GM12878 (cell line): ENCODE results near the gene HSD17B12. TPM values are rescaled to one million over a fixed set of nuclear protein-coding genes. Genes with fewer than 3 reads are reported as not detected.

Experiments
- ATAC-seq: fragments of 200-7000 bp; cut with Tn5 transposase; 3 replicates; pipeline ENCODE4 v1.9.1; 2020; ENCODE audit warnings: mild to moderate bottlenecking, moderate library complexity
- BruUV-seq: library from RNA; stranded (reverse); fragments of 400-500 nt; replicated peaks from 2 replicates; lab custom pipeline; 2021; lab: Mats Ljungman, UMichigan
- CTCF ChIA-PET: fragments of 300-600 bp; sonication (Branson Sonifier 250); formaldehyde crosslinking; extraction: SDS; loops from one replicate; lab custom pipeline; 2021; ENCODE audit warnings: inconsistent platforms; lab: Yijun Ruan, JAX
- POLR2A ChIA-PET: fragments of 350-600 bp; formaldehyde crosslinking; extraction: SDS; loops from one replicate; lab custom pipeline; 2021; ENCODE audit warnings: inconsistent platforms; lab: Charles Lee
- RAD21 ChIA-PET: fragments of 300-600 bp; sonication (Branson Sonifier 250); formaldehyde crosslinking; loops from one replicate; lab custom pipeline; 2023; ENCODE audit warnings: antibody characterized with exemption; ENCODE audit not compliant: unreplicated experiment; lab: Charles Lee
- SMC1A ChIA-PET: fragments of 300-600 bp; sonication (Branson Sonifier 250); formaldehyde crosslinking; loops from one replicate; lab custom pipeline; 2023; ENCODE audit not compliant: unreplicated experiment, uncharacterized antibody; lab: Charles Lee
- DNase-seq: peaks from one replicate; pipeline ENCODE4 v3.0.0-alpha.2; 2011; ENCODE audit warnings: low read depth, low spot score
- FAIRE-seq: peaks from 3 replicates; lab custom pipeline; 2011; peaks lifted over from hg19 to GRCh38; lab: Jason Lieb, UNC
- H2AFZ ChIP-seq: 2 replicates; pipeline ENCODE4 v1.6.0; 2011; ENCODE audit warnings: low read depth, low read length, control low read depth; ENCODE audit not compliant: control insufficient read depth
- H3K27ac ChIP-seq: 2 replicates; pipeline ENCODE4 v1.5.1; 2011; ENCODE audit warnings: control low read depth; ENCODE audit not compliant: control insufficient read depth, insufficient read depth
- H3K27me3 ChIP-seq, 2 experiments: replicated peaks in 1 of 2; 2 replicates each; pipeline versions ENCODE4 v1.6.0 to v1.6.1; 2011; ENCODE audit warnings: low read length in 1 of 2; ENCODE audit not compliant: control insufficient read depth in 2 of 2, insufficient read depth in 2 of 2
- H3K36me3 ChIP-seq, 2 experiments: 2 replicates each; pipeline ENCODE4 v1.5.1; 2011; ENCODE audit warnings: low read length in 1 of 2; ENCODE audit not compliant: control insufficient read depth in 2 of 2, insufficient read depth in 2 of 2
- H3K4me1 ChIP-seq: 2 replicates; pipeline ENCODE4 v1.6.1; 2011; ENCODE audit warnings: mild to moderate bottlenecking, low read length, moderate library complexity, mixed read lengths; ENCODE audit not compliant: control insufficient read depth, insufficient read depth
- H3K4me2 ChIP-seq: 2 replicates; pipeline ENCODE4 v1.6.0; 2011; ENCODE audit warnings: control low read depth; ENCODE audit not compliant: control insufficient read depth, insufficient read depth
- H3K4me3 ChIP-seq: fragments of 200-600 bp; sonication (generic); 2 replicates; pipeline ENCODE4 v1.5.1; 2016
- H3K79me2 ChIP-seq: 2 replicates; pipeline ENCODE4 v1.6.0; 2011; ENCODE audit warnings: low read length; ENCODE audit not compliant: control insufficient read depth, insufficient read depth
- H3K9ac ChIP-seq: 2 replicates; pipeline ENCODE4 v1.8.0; 2011; ENCODE audit warnings: low read length, control low read depth, mixed read lengths; ENCODE audit not compliant: control insufficient read depth, insufficient read depth
- H3K9me3 ChIP-seq: replicated peaks from 3 replicates; pipeline ENCODE4 v1.5.1; 2011; ENCODE audit warnings: mild to moderate bottlenecking, low read length; ENCODE audit not compliant: control insufficient read depth, insufficient read depth
- H4K20me1 ChIP-seq: 2 replicates; pipeline ENCODE4 v1.6.0; 2011; ENCODE audit not compliant: control insufficient read depth, insufficient read depth
- ATF2 ChIP-seq: IDR thresholded peaks from 2 replicates; pipeline ENCODE4 v1.6.1; 2012; ENCODE audit warnings: low read length, inconsistent platforms
- ATF7 ChIP-seq: fragments of 450-650 bp; IDR thresholded peaks from 2 replicates; pipeline ENCODE4 v1.6.1; 2016; ENCODE audit warnings: low read depth, mild to moderate bottlenecking
- CBX5 ChIP-seq: sonication (generic); IDR thresholded peaks from 2 replicates; pipeline ENCODE4 v1.6.1; 2016; ENCODE audit warnings: low read depth, moderate library complexity, mild to moderate bottlenecking, inconsistent platforms
- IKZF2 ChIP-seq, 2 experiments: fragments of 450-650 bp; IDR thresholded peaks; 2 replicates each; pipeline ENCODE4 v1.6.1; 2017; ENCODE audit warnings: mild to moderate bottlenecking in 2 of 2, moderate library complexity in 2 of 2
- LARP7 ChIP-seq: fragments of 450-650 bp; IDR thresholded peaks from 2 replicates; pipeline ENCODE4 v1.6.1; 2017; ENCODE audit warnings: mild to moderate bottlenecking
- PBX3 ChIP-seq: IDR thresholded peaks from 2 replicates; pipeline ENCODE4 v1.6.1; 2011; ENCODE audit warnings: mild to moderate bottlenecking, low read depth, low read length, moderate library complexity; ENCODE audit not compliant: insufficient replicate concordance
- RAD51 ChIP-seq: fragments of 450-650 bp; IDR thresholded peaks from 2 replicates; pipeline ENCODE4 v1.6.1; 2016; ENCODE audit warnings: moderate library complexity, mild to moderate bottlenecking, inconsistent platforms
- SUPT20H ChIP-seq: IDR thresholded peaks from 2 replicates; pipeline ENCODE4 v1.6.1; 2011; ENCODE audit warnings: low read depth, mild to moderate bottlenecking, low read length, moderate library complexity, borderline replicate concordance; ENCODE audit not compliant: control insufficient read depth
- ZNF687 ChIP-seq: fragments of 450-650 bp; IDR thresholded peaks from 2 replicates; pipeline ENCODE4 v1.6.1; 2017; ENCODE audit warnings: mild to moderate bottlenecking, moderate library complexity
- WGBS: methylation state at CpG from one replicate; pipeline ENCODE4 v1.1.6; 2016; ENCODE audit warnings: low lambda C conversion rate; ENCODE audit not compliant: insufficient replicate concordance, insufficient coverage; ENCODE audit errors: missing lambda C conversion rate; 5-methylcytosine and 5-hydroxymethylcytosine counted together
- in situ Hi-C: fragments of 300-500 bp; cut with MboI; formaldehyde crosslinking; loops from 9 replicates; pipeline ENCODE4 v1.14.3; 2018; ENCODE audit warnings: mixed read lengths
- intact Hi-C: fragments of 100-400 bp; cut with micrococcal nuclease; formaldehyde crosslinking; loops from one replicate; pipeline ENCODE4 v1.14.2; 2022; ENCODE audit not compliant: unreplicated experiment
- polyA plus RNA-seq, 11 experiments: library from polyadenylated mRNA; depleted of rRNA in 4 of 11; unstranded in 6 of 11; stranded (reverse) in 5 of 11; fragments of >200 nt; fragmentation: Nextera tagmentation in 4 of 11; fragmentation: Illumina TruSeq in 1 of 11; extraction: Ambion mirVana in 4 of 11; extraction: Trizol in 1 of 11; gene quantifications; 1 replicate in 1 of 11; 2 replicates in 10 of 11; pipeline versions ENCODE4 v1.2.1 to v1.2.3, GENCODE V29; 2011 to 2016; ENCODE audit warnings: inconsistent platforms in 2 of 11, missing spikeins in 2 of 11, low read depth in 1 of 11
- total RNA-seq, 4 experiments: library from RNA; depleted of rRNA in 3 of 4; stranded (reverse); fragments of >200 nt in 3 of 4; fragmentation: Illumina TruSeq in 1 of 4; extraction: Trizol in 1 of 4; gene quantifications; 2 replicates each; pipeline versions ENCODE4 v1.2.1 to v1.2.3, GENCODE V29; 2013 to 2021

The HSD17B12 gene
- total and polyA plus RNA-seq, 10 of the 15 experiments (the other 5 are each of a cell fraction or from before 2014, with no cell fraction given), result 23.6 to 88.0 (median 64.7) TPM

- TF ChIP-seq ZNF687 (no peak), SUPT20H (no peak), PBX3 (no peak), RAD51 (no peak)
Measured at GRCh38 chr11:43818220-43818619, 137.7 kb downstream of the HSD17B12 start (continued).

GRCh38 chr11:43819926-43820325, 139.4 kb downstream of the HSD17B12 start:
- Histone ChIP-seq H3K79me2 (no peaks in the 10 kb centered on the region), H2AFZ (no peak overlapping the region), H3K4me1 (no peaks in the 10 kb centered on the region), H3K9me3 (peaks cover 2% of the 10 kb centered on the region; the same call in 2 of the 3 replicates), H3K36me3 (peaks cover 0 to 11% of the 10 kb centered on the region in 2 experiments; a peak in 2 of 4 replicates), H3K4me3 (no peak overlapping the region), H3K27ac (no peak overlapping the region), H3K9ac (no peak overlapping the region), H4K20me1 (no peaks in the 10 kb centered on the region), H3K27me3 (no peaks in the 10 kb centered on the region), H3K4me2 (no peak overlapping the region)
- ChIA-PET RAD21 (no interaction called here), CTCF (no interaction called here), POLR2A (no interaction called here), SMC1A (no interaction called here)
- DNase-seq, result peak; percentile 19
- FAIRE-seq, result no peak
- no TSS peak for BruUV-seq
- intact Hi-C loops (no loop called here), in situ Hi-C loops (no loop called here)
- peak; percentile 75 for ATAC-seq
- 79% methylated on average over 2 of the region's 2 CpGs for WGBS
- TF ChIP-seq PBX3, result peak; percentile 77
- TF ChIP-seq ZNF687, result no peak
- TF ChIP-seq ATF7, result 0 out of 2 replicates have a peak, but pooled peaks have one; percentile 15
- TF ChIP-seq LARP7, result no peak
- TF ChIP-seq ATF2, result no peak
- TF ChIP-seq IKZF2 (IDR thresholded peaks at IDR 0.05), result no peak
- 0 out of 2 replicates have a peak, but pooled peaks have one; percentile 38 for TF ChIP-seq CBX5
